ENCODE results near the gene IL17RE.

DNA sequence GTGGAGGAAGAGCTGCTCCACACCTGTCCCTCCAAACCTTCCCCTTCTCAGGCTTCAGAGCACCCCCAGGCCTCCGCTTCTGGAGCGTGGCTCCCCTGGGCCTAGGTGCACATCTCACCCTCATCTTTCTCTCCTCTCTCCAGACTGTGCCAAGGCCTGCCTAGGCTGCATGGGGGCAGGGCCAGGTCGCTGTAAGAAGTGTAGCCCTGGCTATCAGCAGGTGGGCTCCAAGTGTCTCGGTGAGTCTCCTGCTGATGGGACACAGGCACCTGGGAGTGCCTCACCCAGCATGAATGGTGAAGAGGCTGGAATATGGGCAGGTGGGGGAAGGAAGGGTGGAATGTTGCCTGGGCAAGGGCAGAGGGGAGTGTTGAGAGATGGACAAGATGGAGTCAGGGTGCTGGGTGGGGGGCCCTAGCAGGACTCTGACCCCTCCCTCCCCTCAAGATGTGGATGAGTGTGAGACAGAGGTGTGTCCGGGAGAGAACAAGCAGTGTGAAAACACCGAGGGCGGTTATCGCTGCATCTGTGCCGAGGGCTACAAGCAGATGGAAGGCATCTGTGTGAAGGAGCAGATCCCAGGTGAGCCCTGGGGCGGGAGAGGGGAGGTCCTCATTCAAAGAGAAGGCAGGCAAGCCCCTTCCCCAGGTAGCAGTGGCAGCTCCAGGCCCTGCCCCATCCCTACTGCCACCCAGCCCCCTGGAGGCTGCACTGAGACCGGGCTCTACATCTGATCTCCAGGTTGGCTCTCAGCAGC is 40.5 kb downstream of the IL17RE start:
- TF ChIP-seq, protein P1, sequence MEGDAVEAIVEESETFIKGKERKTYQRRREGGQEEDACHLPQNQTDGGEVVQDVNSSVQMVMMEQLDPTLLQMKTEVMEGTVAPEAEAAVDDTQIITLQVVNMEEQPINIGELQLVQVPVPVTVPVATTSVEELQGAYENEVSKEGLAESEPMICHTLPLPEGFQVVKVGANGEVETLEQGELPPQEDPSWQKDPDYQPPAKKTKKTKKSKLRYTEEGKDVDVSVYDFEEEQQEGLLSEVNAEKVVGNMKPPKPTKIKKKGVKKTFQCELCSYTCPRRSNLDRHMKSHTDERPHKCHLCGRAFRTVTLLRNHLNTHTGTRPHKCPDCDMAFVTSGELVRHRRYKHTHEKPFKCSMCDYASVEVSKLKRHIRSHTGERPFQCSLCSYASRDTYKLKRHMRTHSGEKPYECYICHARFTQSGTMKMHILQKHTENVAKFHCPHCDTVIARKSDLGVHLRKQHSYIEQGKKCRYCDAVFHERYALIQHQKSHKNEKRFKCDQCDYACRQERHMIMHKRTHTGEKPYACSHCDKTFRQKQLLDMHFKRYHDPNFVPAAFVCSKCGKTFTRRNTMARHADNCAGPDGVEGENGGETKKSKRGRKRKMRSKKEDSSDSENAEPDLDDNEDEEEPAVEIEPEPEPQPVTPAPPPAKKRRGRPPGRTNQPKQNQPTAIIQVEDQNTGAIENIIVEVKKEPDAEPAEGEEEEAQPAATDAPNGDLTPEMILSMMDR (conservative IDR thresholded peaks at IDR 0.05; ENCODE audit: low read depth, low read length): no peak
- no peak for TF ChIP-seq EZH2 (IDR thresholded peaks at IDR 0.05; ENCODE audit: borderline replicate concordance, low read depth, low read length, poor library complexity, severe bottlenecking)
